ENCODE measurements around the gene PCDHGA10.
A peak's percentile ranks its signal among the peaks of the same experiment; 100 is the strongest.
"Not testable (repeated sequence)": the region's sequence is repeated elsewhere in the genome, so short reads cannot be mapped to it uniquely, and the experiment has no call there.

The PCDHGA10 gene

DNA sequence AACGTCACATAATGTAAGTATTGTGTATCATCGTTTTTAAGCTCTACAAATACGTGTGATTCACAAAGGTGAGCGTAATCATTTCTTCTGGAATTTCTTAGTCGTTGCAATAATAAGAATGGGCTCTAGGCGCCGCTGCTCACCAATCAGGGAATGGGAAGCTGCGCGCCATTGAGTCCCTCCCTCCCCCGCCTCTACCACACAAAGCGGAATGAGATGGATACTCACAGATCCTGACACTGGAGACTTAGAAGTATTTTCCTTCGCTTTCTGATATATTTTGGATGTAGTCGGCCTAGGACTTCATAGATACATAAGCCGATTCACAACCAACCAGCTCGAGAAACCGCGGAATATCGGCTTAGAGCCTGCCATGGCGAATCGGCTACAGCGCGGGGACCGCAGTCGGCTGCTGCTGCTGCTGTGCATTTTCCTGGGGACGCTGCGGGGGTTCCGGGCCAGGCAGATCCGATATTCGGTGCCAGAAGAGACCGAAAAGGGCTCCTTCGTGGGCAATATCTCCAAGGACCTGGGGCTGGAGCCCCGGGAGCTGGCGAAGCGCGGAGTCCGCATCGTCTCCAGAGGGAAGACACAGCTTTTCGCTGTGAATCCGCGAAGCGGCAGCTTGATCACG lies 8.2 kb downstream of the PCDHGA10 start, which contains the start of gene PCDHGA11:
Gene PCDHGA11 (plus strand): TSS at position 197 of the 634 bp plus-strand sequence. CDS start 177 bp downstream, at position 374.
- no peak for DNase-seq (ENCODE audit: low spot score)

DNA sequence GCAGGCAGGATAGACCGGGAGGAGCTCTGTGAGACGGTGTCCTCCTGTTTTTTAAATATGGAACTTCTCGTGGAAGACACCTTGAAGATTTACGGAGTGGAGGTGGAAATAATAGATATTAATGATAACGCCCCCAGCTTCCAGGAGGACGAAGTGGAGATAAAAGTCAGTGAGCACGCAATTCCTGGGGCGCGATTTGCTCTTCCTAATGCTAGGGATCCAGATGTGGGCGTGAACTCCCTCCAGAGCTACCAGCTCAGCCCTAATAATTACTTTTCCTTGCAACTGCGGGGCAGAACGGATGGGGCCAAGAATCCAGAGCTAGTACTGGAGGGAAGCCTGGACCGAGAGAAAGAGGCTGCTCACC lies 8.7 kb downstream of the PCDHGA10 start:
- DNase-seq (ENCODE audit: low spot score), result no peak

DNA sequence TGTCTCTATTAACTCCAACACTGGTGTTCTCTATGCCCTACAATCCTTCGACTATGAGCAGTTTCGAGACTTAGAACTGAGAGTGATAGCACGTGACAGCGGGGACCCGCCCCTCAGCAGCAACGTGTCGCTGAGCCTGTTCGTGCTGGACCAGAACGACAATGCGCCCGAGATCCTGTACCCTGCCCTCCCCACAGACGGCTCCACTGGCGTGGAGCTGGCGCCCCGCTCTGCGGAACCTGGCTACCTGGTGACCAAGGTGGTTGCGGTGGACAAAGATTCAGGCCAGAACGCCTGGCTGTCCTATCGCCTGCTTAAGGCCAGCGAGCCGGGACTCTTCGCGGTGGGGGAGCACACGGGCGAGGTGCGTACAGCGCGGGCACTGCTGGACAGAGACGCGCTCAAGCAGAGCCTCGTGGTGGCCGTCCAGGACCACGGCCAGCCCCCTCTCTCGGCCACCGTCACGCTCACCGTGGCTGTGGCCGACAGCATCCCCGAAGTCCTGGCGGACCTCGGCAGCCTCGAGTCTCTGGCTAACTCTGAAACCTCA lies 10.0 kb downstream of the PCDHGA10 start:
- no peak for DNase-seq (ENCODE audit: low spot score)

DNA sequence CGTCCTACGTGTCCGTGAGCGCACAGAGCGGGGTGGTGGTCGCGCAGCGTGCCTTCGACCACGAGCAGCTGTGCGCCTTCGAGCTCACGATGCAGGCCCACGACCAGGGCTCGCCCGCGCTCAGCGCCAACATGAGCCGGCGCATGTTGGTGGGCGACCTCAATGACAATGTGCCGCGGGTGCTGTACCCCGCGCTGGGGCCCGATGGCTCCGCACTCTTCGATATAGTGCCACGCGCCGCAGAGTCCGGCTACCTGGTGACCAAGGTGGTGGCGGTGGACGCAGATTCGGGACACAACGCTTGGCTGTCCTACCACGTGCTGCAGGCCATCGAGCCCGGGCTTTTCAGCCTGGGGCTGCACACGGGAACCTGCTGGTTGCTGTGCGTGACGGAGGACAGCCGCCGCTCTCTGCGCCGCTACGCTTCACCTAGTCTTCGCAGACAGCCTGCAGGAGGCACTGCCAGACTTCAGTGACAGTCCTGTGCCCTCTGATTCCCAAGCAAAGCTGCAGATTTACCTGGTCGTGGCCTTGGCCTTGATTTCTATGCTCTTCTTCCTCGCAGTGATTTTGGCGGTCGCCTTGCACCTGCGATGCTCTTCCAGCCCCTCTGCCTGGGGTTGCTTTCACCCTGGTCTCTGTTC lies 15.1 kb downstream of the PCDHGA10 start:
- DNase-seq (ENCODE audit: low spot score), result no peak

DNA sequence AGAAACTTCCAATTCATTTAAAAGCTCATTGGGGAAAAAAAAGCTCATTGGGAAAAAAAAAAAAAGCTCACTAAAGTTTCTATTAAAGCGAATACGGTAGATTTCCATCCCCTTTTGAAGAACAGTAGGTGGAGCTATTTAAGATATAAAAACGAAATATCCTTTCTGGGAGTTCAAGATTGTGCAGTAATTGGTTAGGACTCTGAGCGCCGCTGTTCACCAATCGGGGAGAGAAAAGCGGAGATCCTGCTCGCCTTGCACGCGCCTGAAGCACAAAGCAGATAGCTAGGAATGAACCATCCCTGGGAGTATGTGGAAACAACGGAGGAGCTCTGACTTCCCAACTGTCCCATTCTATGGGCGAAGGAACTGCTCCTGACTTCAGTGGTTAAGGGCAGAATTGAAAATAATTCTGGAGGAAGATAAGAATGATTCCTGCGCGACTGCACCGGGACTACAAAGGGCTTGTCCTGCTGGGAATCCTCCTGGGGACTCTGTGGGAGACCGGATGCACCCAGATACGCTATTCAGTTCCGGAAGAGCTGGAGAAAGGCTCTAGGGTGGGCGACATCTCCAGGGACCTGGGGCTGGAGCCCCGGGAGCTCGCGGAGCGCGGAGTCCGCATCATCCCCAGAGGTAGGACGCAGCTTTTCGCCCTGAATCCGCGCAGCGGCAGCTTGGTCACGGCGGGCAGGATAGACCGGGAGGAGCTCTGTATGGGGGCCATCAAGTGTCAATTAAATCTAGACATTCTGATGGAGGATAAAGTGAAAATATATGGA lies 17.7 kb downstream of the PCDHGA10 start, which contains the start of gene PCDHGA12:
Gene PCDHGA12 (plus strand): TSS at position 176 of the 782 bp plus-strand sequence. CDS start 253 bp downstream, at position 429.
- DNase-seq (ENCODE audit: low spot score), result peak; percentile 86

DNA sequence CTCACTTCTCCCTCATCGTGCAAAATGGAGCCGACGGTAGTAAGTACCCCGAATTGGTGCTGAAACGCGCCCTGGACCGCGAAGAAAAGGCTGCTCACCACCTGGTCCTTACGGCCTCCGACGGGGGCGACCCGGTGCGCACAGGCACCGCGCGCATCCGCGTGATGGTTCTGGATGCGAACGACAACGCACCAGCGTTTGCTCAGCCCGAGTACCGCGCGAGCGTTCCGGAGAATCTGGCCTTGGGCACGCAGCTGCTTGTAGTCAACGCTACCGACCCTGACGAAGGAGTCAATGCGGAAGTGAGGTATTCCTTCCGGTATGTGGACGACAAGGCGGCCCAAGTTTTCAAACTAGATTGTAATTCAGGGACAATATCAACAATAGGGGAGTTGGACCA lies 18.5 kb downstream of the PCDHGA10 start:
- DNase-seq (ENCODE audit: low spot score), result no peak

DNA sequence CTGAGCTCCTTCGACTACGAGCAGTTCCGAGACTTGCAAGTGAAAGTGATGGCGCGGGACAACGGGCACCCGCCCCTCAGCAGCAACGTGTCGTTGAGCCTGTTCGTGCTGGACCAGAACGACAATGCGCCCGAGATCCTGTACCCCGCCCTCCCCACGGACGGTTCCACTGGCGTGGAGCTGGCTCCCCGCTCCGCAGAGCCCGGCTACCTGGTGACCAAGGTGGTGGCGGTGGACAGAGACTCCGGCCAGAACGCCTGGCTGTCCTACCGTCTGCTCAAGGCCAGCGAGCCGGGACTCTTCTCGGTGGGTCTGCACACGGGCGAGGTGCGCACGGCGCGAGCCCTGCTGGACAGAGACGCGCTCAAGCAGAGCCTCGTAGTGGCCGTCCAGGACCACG lies 19.5 kb downstream of the PCDHGA10 start:
- not testable (repeated sequence) for DNase-seq (ENCODE audit: low spot score)

DNA sequence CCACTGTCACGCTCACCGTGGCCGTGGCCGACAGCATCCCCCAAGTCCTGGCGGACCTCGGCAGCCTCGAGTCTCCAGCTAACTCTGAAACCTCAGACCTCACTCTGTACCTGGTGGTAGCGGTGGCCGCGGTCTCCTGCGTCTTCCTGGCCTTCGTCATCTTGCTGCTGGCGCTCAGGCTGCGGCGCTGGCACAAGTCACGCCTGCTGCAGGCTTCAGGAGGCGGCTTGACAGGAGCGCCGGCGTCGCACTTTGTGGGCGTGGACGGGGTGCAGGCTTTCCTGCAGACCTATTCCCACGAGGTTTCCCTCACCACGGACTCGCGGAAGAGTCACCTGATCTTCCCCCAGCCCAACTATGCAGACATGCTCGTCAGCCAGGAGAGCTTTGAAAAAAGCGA lies 19.9 kb downstream of the PCDHGA10 start:
- DNase-seq (ENCODE audit: low spot score), result not testable (repeated sequence)

DNA sequence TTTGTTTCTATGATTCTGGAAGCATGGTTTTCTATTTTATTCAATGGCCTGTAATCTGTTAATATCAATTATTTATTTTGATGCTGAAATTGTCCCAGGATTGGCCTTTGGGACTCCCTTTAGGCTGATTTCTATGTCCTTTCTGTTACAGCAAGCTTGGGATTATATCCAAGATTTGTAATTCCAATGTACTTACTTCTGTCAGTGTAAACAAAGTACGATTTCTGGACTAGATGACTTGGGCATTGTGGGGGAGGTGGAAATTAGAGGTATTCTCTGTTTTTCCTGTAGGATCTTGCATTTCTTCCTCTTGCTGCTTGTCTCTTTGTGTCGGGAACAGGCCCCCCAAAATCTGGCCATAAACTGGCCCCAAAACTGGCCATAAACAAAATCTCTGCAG lies 21.2 kb downstream of the PCDHGA10 start:
- DNase-seq (ENCODE audit: low spot score), result no peak

DNA sequence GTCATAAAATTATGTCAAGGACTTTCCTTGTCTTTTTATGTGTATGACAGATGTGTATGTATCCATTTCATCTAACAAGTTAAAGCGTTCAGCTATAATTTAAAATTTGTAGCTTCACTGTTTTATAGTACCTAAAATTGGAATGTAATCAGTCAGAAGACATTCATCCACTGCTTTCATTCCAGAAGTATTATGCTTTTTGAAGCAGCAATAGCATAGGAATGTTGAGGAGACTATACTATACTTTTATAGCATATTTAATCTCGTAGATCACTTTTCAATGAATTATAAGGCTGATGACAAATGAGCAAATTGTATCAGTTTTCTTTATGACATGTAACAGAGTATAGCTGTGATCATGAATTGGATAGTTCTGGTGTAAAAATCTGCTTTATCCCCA lies 24.4 kb downstream of the PCDHGA10 start:
- DNase-seq (ENCODE audit: low spot score), result no peak

DNA sequence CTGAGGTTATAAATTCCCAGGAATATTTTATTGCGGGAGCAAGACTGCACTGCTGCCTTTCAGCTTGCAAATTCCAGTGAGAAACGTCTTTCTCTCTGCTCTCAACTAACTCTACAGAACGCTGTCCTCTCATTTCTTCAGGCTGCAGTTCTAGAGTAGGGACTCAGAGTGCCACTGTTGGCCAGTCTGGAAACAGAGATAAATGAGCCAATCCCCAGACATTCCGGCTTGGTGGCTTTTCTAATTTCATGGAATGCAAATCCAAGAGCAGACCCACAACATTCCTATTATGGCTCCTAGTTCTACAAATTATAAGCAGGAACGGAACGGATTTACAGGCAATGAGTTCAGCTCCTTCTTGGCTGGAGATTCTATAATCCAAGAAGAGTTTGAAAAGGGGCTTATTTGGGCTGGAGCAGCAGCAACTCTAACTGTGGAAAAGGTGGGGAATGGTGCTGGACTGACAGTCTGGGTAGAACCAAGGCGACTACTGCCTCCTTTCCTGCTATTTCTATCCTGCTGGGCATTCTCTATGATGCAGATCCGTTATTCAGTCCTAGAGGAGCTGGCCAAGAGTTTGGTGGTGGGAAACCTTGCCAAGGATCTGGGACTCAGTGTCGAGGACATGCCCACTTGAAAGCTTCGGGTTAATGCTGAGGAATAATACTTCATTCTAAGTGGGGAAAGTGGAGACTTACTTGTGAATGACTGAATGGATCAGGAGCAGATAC lies 26.8 kb downstream of the PCDHGA10 start:
- no peak for DNase-seq (ENCODE audit: low spot score)

DNA sequence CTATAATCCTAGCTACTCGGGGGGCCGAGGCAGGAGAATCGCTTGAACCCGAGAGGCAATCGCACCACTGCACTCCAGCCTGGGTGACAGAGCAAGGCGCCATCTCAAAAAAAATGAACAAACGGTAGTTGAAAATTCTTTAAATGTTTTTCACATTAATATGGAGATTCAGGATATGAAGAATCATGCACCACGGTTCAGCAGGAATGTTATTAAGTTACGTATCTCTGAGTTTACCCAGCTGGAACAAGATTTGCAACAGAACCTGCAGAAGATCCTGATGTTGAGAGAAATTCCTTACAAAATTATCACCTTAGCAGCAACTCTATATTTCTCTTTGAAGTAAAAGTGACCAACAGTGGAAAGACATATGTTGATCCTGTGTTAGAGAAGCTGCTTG lies 27.6 kb downstream of the PCDHGA10 start:
- no peak for DNase-seq (ENCODE audit: low spot score)

DNA sequence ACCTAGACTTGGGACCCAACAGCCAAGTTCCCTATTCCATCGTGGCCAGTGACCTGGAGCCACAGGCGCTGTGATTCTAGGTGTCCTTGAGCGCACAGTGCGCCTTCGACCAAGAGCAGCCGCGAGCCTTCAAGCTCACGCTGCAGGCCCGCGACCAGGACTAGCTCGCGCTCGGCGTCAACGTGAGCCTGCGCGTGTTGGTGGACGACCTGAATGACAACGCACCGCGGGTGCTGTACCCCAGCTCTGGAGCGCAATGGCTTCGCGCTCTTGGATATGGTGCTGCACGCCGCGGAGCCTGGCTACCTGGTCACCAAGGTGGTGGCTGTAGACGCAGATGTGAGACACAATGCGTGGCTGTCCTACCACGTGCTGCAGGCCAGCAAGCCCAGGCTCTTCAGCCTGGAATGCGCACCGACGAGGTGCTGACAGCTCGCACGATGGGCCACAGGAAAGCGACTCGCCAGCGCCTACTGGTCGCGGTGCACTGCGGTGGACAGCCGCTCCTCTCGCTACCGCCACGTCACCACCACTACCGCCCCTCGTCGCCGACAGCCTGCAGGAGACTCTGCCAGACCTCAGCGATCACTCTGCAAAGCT lies 28.9 kb downstream of the PCDHGA10 start:
- DNase-seq (ENCODE audit: low spot score), result no peak

DNA sequence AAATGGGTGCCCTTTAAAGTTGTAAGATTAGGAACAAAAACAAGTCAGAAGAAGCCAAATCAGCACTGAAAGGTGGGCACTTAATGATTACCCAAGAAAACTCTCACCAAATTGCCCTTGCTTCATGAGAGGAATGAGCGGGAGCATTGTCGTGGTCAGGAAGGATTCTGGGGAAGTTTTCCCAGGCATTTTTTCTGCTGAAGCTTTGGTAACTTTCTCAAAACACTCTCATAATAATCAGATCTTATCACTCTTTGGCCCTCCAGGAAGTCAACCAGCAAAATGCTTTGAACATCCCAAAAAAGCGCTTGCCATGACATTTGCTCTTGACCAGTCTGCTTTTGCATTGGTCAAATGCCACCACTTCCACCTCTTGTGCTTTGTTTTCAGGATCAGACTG lies 52.6 kb downstream of the PCDHGA10 start:
- DNase-seq (ENCODE audit: low spot score), result no peak
